Central memory CD8-positive, alpha-beta T cell (primary cell): ENCODE measurements around the gene NGF.

Source experiments
- ATAC-seq: fragments of 150-1000 bp; cut with Tn5 transposase; replicated peaks from 2 replicates; pipeline ENCODE4 v1.10.0; 2022; ENCODE audit warnings: mild to moderate bottlenecking, moderate FRiP score, moderate number of reproducible peaks; ENCODE audit not compliant: poor library complexity, severe bottlenecking; ENCODE audit errors: extremely low read depth
- DNase-seq, 2 donors: peaks; one replicate each; pipeline ENCODE4 v3.0.0; 2021; ENCODE audit warnings: low spot score in 2 of 2
- H3K27ac Mint-ChIP-seq: one replicate; pipeline ENCODE4 v1.8.0; 2022; ENCODE audit warnings: low read depth, mild to moderate bottlenecking, moderate library complexity, mixed read lengths
- H3K27me3 Mint-ChIP-seq: one replicate; pipeline ENCODE4 v1.8.0; 2022; ENCODE audit warnings: mixed read lengths
- H3K36me3 Mint-ChIP-seq: one replicate; pipeline ENCODE4 v1.8.0; 2022; ENCODE audit warnings: mild to moderate bottlenecking, moderate library complexity, mixed read lengths; ENCODE audit not compliant: insufficient read depth
- H3K4me1 Mint-ChIP-seq: one replicate; pipeline ENCODE4 v1.8.0; 2022; ENCODE audit warnings: mixed read lengths
- H3K4me3 Mint-ChIP-seq: one replicate; pipeline ENCODE4 v1.8.0; 2022; ENCODE audit warnings: mild to moderate bottlenecking, moderate library complexity, mixed read lengths
- H3K9me3 Mint-ChIP-seq: one replicate; pipeline ENCODE4 v1.8.0; 2022; ENCODE audit warnings: mixed read lengths

NGF gene

GRCh38 chr1:115330480-115331013, 7.5 kb downstream of the NGF start:
- no peaks in the 10 kb centered on the region for H3K4me1 Mint-ChIP-seq
- H3K36me3 Mint-ChIP-seq, result peaks cover 2% of the 10 kb centered on the region
- ATAC-seq (no peak), DNase-seq (no peak)
- no peaks in the 10 kb centered on the region for H3K9me3 Mint-ChIP-seq
- H3K27ac Mint-ChIP-seq, result no peak overlapping the region
- H3K4me3 Mint-ChIP-seq, result no peak overlapping the region
- peaks cover 26% of the 10 kb centered on the region for H3K27me3 Mint-ChIP-seq

DNA sequence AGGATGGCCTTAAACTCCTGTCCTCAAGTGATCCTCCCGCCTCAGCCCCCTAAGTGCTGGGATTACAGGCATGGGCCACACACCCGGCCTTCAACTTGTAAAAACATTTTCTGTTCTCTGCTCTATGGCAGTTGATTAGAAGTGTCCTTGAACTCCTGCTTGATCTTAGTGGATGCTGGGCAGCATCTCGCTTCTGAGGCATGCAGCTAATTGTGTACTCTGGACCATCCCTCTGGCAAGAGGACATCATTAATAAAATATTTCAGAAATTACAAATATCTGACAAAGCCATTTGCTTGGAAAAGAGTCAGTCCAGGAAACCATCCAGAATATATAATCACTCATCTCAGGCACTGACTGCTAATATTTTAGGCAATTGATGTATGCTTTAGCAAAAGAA, 8.1 kb downstream of the NGF start:
- H3K27ac Mint-ChIP-seq, result no peak overlapping the region
- ATAC-seq (no peak), DNase-seq (no peak)
- H3K36me3 Mint-ChIP-seq, result peaks cover under 1% of the 10 kb centered on the region
- no peaks in the 10 kb centered on the region for H3K4me1 Mint-ChIP-seq
- H3K9me3 Mint-ChIP-seq, result no peaks in the 10 kb centered on the region
- peaks cover 25% of the 10 kb centered on the region for H3K27me3 Mint-ChIP-seq
- no peak overlapping the region for H3K4me3 Mint-ChIP-seq

DNA sequence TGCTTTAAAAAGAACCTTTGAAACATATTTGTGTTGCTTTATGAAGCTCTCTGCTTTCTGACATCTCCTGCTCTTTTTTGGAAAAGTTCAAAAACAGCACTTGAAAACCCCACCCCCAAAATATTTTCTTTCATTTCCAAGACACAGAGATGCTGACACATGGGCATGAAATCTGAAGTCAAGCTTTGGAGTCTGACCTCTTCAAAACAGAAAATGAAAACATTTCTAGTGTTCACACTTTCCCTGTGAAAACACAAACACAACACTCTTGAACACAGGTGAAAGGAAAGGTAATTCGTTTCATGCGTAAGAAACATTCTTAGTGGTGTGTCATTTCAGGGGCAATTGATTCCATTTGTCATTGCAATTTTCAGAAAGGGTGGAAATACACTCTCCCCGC, 10.8 kb downstream of the NGF start:
- H3K4me3 Mint-ChIP-seq, result no peak overlapping the region
- DNase-seq, result no peak
- no peaks in the 10 kb centered on the region for H3K4me1 Mint-ChIP-seq
- no peaks in the 10 kb centered on the region for H3K36me3 Mint-ChIP-seq
- no peaks in the 10 kb centered on the region for H3K9me3 Mint-ChIP-seq
- no peak for ATAC-seq
- H3K27ac Mint-ChIP-seq, result no peak overlapping the region
- H3K27me3 Mint-ChIP-seq, result peaks cover 28% of the 10 kb centered on the region

GRCh38 chr1:115326419-115326818, 11.6 kb downstream of the NGF start:
- Mint-ChIP-seq H3K4me1 (no peaks in the 10 kb centered on the region), H3K27me3 (peaks cover 28% of the 10 kb centered on the region), H3K36me3 (no peaks in the 10 kb centered on the region), H3K27ac (no peak overlapping the region), H3K9me3 (no peaks in the 10 kb centered on the region), H3K4me3 (no peak overlapping the region)
- DNase-seq, result no peak
- ATAC-seq, result no peak

DNA sequence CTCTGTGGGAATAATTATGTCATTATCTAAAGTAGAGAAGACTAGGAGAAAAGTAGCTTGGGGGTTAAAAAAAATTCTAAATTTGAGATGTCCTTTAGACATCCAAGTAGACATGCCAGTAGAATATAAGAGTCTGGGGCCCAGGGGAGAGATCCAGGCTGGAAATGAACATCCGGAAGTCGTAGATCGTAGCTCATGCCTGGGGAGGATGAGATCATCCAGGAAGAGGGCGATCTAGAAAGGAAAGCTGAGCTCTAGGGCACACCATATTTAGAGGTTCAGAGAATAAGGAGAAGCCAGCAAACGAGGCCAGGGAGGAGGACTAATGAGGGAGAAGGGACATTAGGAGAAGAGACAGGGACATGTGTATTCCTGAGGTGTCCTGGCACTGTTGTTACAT, 12.2 kb downstream of the NGF start:
- no peak overlapping the region for H3K27ac Mint-ChIP-seq
- no peaks in the 10 kb centered on the region for H3K9me3 Mint-ChIP-seq
- no peaks in the 10 kb centered on the region for H3K36me3 Mint-ChIP-seq
- no peak overlapping the region for H3K4me3 Mint-ChIP-seq
- H3K4me1 Mint-ChIP-seq, result no peaks in the 10 kb centered on the region
- peaks cover 28% of the 10 kb centered on the region for H3K27me3 Mint-ChIP-seq
- ATAC-seq (no peak), DNase-seq (no peak)

DNA sequence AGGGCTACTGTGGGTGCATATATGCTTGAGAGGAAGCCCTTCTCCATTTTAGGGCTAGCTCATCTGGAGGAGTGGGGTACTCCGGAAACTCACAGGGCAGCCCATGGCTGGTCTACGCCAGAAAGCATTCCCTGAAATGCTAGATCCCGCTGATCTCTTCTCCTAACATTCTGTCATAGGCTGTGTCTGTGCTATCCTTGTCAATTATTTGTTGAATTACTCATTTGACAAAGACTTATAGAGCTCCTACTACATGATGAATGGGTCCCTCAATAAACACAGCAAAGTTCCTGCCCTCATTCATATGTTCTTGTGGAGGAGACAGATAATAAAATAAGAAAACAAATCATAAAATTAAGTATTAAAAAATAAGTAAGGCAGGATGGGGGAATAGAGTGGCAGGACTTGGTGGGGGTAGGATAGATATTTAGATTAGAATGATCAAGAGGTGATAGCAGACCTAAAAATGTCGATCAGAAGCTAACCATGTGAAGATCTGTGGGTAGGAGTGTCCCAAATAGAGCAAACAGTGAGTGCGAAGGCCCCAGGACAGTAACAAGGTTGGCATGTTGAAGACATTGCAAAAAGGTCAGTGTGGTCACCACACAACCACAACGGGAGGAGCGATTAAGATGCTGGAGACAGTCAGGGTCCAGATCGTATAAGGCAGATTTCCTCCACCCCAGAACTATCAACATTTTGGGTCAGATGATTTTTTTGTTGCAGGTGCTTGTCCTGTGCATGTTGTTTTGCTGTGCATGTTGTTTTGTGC, 13.2 kb downstream of the NGF start:
- H3K4me1 Mint-ChIP-seq, result no peaks in the 10 kb centered on the region
- H3K27me3 Mint-ChIP-seq, result peaks cover 28% of the 10 kb centered on the region
- H3K4me3 Mint-ChIP-seq, result no peak overlapping the region
- DNase-seq (no peak), ATAC-seq (no peak)
- no peak overlapping the region for H3K27ac Mint-ChIP-seq
- H3K36me3 Mint-ChIP-seq, result no peaks in the 10 kb centered on the region
- H3K9me3 Mint-ChIP-seq, result no peaks in the 10 kb centered on the region

GRCh38 chr1:115323366-115324004, 14.6 kb downstream of the NGF start:
- ATAC-seq, result no peak
- DNase-seq, result no peak
- Mint-ChIP-seq H3K27ac (no peak overlapping the region), H3K4me1 (no peaks in the 10 kb centered on the region), H3K36me3 (no peaks in the 10 kb centered on the region), H3K9me3 (no peaks in the 10 kb centered on the region), H3K4me3 (no peak overlapping the region), H3K27me3 (peaks cover 33% of the 10 kb centered on the region)

- Mint-ChIP-seq H3K36me3 (no peaks in the 10 kb centered on the region), H3K9me3 (no peaks in the 10 kb centered on the region), H3K27ac (no peak overlapping the region), H3K27me3 (peaks cover 41% of the 10 kb centered on the region), H3K4me3 (no peak overlapping the region), H3K4me1 (no peaks in the 10 kb centered on the region)
- no peak for DNase-seq
- ATAC-seq, result no peak
Observed at GRCh38 chr1:115322631-115323030, 15.4 kb downstream of the NGF start.

DNA sequence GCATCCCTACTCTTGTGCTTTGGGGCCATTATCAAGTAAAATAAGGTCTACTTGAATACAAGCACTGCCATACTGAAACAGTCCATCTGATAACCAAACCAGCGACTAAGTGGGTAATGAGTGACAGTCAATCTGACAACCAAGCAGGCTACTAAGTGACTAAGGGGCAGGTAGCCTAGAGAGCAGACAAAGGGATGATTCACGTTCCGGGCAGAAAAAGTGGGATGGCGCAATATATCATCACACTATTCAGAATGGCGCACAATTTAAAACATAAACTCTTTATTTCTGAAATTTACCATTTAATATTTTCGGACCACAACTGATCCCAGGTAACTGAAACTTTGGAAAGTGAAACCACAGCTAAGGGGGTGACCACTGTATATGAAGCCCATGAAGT, 17.7 kb downstream of the NGF start:
- Mint-ChIP-seq H3K27ac (no peak overlapping the region), H3K4me3 (no peak overlapping the region), H3K36me3 (no peaks in the 10 kb centered on the region), H3K4me1 (no peaks in the 10 kb centered on the region), H3K27me3 (peaks cover 25% of the 10 kb centered on the region), H3K9me3 (no peaks in the 10 kb centered on the region)
- no peak for DNase-seq
- ATAC-seq, result no peak

DNA sequence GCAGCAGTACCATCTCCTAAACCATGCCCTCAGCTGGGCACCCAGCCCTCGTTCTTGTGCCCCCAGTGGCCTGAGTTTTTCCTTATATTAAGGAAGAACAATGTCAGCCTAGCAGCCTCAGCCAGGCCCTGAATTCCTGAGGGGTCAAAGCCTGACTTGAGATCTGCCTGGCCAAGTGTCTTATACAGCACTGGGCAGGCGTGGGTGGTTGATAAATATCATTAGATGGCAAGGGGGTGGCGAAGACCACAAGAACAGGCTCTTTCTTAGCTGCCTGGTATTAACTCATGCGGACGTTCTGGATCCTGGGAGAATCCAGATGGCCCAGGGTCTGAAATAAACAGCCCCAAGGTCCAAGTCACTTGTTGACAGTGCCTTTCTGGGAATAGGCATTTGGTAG, 18.3 kb downstream of the NGF start:
- H3K4me1 Mint-ChIP-seq, result no peaks in the 10 kb centered on the region
- no peaks in the 10 kb centered on the region for H3K36me3 Mint-ChIP-seq
- H3K27ac Mint-ChIP-seq, result no peak overlapping the region
- peaks cover 24% of the 10 kb centered on the region for H3K27me3 Mint-ChIP-seq
- ATAC-seq (no peak), DNase-seq (no peak)
- no peaks in the 10 kb centered on the region for H3K9me3 Mint-ChIP-seq
- no peak overlapping the region for H3K4me3 Mint-ChIP-seq

DNA sequence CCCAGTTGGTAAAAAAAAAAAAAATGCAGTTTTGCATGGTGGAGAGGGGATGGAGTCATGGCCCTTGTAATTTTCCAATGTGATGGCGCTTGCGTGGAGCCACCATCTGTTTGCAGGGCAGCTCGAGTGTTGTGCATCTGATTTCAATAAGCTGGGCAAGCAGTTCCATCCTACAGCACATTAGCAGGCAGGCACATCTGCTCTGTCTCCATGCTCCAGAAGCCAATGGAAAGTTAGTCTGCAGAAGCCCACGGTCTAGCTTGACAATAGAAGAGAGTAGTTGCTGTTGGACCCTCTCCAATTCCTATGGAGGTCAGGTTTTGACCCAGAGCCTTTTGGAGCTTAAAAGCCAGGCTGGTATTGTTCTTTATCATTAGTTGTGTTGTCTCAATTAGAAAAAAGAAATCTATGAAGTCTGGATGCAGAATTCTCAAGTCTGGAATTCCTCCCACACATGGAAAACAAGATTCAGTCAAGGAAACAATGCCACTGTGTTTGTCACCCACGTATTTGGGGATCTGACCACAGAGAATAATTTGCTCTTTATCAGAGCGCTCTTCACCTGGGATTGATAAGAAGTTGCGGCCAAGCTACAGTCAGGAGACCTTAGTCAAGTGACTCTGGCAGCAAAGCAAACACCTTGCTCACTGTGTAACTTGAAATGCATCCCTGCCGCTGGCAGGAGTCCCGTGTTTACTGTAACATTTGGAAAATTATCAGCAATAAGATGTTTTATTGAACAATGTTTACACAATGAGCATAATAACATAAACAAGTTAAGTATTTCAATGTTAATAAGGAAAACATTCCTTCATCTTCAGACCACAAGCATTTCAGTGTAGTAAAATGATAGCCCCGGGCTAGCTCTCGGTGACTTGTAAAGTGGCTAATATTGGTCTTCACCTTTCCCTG, 20.7 kb downstream of the NGF start:
- ATAC-seq (no peak), DNase-seq (no peak)
- H3K9me3 Mint-ChIP-seq, result no peaks in the 10 kb centered on the region
- H3K27ac Mint-ChIP-seq, result no peak overlapping the region
- no peak overlapping the region for H3K4me3 Mint-ChIP-seq
- no peaks in the 10 kb centered on the region for H3K36me3 Mint-ChIP-seq
- H3K4me1 Mint-ChIP-seq, result no peaks in the 10 kb centered on the region
- H3K27me3 Mint-ChIP-seq, result peaks cover 22% of the 10 kb centered on the region

DNA sequence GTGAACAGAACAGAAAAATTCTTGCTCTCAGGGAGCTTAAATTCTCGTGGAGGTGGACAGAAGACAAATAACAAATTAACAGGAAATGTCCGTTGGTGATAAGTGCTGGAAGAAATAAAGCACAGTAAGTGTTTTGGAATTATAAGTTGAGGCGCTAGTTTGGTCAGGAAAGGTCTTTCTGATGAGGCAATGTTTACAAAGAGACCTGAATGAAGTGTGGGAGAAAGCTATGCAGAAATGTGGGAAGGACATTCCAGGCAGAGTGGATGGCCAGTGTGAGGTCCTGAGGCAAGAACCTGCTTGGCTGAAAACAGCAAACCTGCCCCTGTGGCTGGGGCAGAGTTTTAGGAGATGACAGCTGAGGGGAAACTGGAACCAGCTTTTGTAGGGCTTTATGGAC, 23.3 kb downstream of the NGF start:
- H3K4me3 Mint-ChIP-seq, result no peak overlapping the region
- no peaks in the 10 kb centered on the region for H3K9me3 Mint-ChIP-seq
- ATAC-seq (no peak), DNase-seq (no peak)
- peaks cover 22% of the 10 kb centered on the region for H3K27me3 Mint-ChIP-seq
- no peaks in the 10 kb centered on the region for H3K36me3 Mint-ChIP-seq
- H3K4me1 Mint-ChIP-seq, result no peaks in the 10 kb centered on the region
- H3K27ac Mint-ChIP-seq, result no peak overlapping the region
